KBM-7 (cell line): ENCODE measurements around the gene CLTRN.
"Not testable (repeated sequence)": the region's sequence is repeated elsewhere in the genome, so short reads cannot be mapped to it uniquely, and the experiment has no call there.

Experiments
- DNase-seq: peaks from one replicate; pipeline ENCODE4 v3.0.0-alpha.2; 2015
- in situ Hi-C: fragments of 300-500 bp; cut with MboI; formaldehyde crosslinking; loops from 2 replicates; pipeline ENCODE4 v1.14.3; 2020; ENCODE audit warnings: low sequenced_read_pairs, low pct_unique_long_range_greater_than_20kb, mixed read lengths

The CLTRN gene

GRCh38 chrX:15663439-15663838 lies 1.2 kb downstream of the CLTRN start:
- in situ Hi-C loops: no loop called here
- no peak for DNase-seq

GRCh38 chrX:15654804-15655203 lies 9.8 kb downstream of the CLTRN start:
- in situ Hi-C loops, DNase-seq: not testable (repeated sequence)

- no peak for DNase-seq
These were observed 10.6 kb downstream of the CLTRN start for GRCh38 chrX:15653961-15654360.

GRCh38 chrX:15647510-15647909 lies 17.1 kb downstream of the CLTRN start:
- DNase-seq, in situ Hi-C loops: not testable (repeated sequence)

More at GRCh38 chrX:15653961-15654360, 10.6 kb downstream of the CLTRN start:
- in situ Hi-C loops: no loop called here

DNA sequence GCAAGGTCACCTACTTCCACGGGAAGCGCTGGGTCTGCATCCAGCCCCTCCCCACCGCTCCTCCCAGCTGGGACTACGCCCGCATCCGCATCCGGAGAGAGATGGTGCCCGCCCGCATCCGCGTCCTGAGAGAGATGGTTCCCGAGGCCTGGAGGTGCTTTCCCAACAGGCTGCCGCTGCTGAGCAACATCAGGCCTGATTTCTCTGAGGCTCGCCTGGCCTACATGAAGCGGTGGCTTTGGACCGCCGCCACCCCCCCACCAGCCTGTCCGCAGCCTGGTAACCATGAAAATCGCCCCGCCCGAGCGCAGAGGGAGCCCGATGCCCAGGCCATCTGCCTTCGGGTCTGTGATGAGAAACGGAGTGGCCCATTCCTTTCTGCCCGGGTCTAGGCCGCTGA lies 18.1 kb downstream of the CLTRN start:
- no peak for DNase-seq
- in situ Hi-C loops: no loop called here

DNA sequence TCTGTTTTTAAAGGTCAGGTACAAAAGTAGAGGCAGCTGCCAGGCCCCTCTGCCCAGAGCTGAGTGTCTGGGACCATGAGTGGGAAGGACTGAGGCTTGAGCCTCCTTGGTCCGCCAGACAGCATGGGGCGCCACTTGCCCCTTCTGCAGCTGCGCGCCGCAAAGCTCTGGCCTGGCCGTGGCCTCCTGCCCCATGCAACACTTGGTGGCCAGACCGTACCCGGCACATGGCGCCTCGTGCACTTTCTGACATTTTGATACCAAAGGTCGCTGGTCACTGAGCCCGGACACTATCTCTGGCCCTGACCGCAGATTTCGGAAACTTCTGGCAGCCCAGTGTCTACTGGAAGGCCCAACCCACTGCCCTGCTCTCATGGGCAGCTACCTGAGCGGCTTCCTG lies 18.6 kb downstream of the CLTRN start:
- in situ Hi-C loops: no loop called here
- no peak for DNase-seq

DNA sequence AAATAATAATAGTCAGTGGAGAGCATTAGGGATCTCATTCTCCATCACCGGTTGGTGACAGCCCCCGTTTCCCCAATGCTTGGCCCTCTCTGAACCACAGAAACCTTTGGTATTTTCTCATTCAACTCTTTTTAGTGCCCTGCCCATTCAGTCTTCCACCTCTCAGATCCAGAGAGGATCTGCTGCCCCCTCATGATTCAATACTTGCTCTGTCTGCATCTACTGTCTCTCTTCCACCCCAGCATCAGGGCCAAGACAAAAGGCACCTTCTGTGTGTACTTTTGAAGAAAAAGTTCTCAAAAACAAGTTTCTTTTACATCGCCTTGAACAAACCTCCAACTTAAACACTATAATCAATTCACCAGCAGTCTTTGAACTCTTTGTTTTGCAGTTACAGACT lies 19.3 kb downstream of the CLTRN start:
- in situ Hi-C loops: no loop called here
- DNase-seq: no peak

- DNase-seq: peak; percentile 7
These were observed 20.1 kb downstream of the CLTRN start for GRCh38 chrX:15644560-15644872.

DNA sequence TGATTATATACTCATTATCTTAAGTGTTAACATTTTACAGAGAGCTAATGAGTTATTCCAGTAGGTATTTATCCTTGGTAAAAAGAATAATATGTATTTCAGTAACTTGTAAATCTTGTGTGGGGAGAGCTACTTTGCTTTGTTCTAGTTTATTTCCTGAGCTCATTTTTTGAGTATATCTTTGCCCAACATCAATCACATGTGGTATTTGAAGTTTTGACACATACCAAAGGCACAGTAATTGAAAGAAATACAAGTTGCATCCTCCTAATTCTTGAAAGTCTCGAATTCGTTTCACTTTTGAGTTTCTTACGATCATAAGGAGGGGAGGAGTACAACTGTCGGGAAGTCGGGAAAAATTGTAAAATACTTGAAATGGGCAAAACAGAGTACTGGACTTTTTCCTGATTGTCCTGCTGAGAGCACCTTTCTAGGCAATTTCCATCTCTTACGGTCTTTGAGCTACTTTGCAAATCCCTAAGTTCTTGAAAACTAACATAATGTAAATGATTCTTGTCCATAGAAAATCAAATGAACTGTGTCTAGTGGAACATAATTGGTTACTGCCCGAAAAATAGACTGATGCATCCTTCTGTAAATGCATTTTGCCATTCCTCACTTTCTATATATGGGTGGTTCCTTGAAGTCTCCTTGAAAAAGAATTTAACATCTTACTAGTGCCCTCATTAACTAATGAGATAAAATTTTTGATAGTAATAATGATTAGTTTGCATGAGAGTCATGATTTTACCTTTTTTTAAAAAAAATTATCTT lies 20.6 kb downstream of the CLTRN start:
- DNase-seq: no peak
- in situ Hi-C loops: no loop called here

More at GRCh38 chrX:15644560-15644872, 20.1 kb downstream of the CLTRN start:
- in situ Hi-C loops: no loop called here

DNA sequence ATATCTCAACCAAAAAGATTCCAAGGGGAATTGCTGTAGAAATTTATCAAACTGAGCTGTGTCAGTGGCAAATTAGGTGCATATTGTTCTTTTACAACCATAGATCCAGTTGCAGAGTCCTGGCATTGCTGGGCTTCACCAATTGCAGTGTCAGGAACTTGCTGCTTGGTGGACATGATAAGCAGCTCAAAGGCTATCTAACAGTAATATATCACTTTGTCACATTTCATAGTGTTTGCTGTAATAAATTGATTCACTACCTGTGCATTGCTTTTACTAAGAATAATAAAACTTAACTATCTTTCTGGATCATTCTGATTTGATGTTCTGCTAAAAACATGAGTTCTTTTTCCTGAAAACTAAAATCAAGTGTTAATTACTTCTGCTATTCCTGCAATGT lies 33.0 kb downstream of the CLTRN start:
- no peak for DNase-seq
- in situ Hi-C loops: no loop called here

DNA sequence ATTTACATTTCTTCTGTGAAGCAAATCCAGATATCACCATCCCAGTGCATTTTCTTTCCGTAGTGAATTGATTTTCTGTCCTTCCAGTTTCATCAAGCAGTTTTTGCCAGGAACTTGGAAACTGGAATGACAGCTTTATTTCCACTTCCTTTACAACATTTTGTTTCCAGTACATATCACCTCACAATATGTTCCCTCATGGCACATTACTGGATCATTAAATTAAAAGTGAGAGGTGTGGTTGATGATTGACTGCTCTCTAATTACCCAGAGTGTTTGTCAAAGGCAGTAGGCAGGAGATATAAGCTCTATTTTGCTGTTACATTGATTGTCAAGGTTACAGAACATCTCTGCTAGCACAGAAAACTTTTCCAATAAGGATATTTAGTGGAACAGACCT lies 41.6 kb downstream of the CLTRN start:
- DNase-seq: no peak
- in situ Hi-C loops: no loop called here

GRCh38 chrX:15619053-15619755 lies 45.4 kb downstream of the CLTRN start:
- DNase-seq: no peak
- in situ Hi-C loops: no loop called here

- DNase-seq: no peak
- in situ Hi-C loops: no loop called here
These were observed 47.5 kb downstream of the CLTRN start for GRCh38 chrX:15617111-15617510.

- in situ Hi-C loops: no loop called here
- DNase-seq: no peak
These were observed 48.1 kb downstream of the CLTRN start for GRCh38 chrX:15616531-15616930.

GRCh38 chrX:15607067-15607466 lies 57.5 kb downstream of the CLTRN start:
- in situ Hi-C loops: no loop called here
- no peak for DNase-seq

- DNase-seq: no peak
- in situ Hi-C loops: no loop called here
These were observed 58.5 kb downstream of the CLTRN start for GRCh38 chrX:15606136-15606535.

DNA sequence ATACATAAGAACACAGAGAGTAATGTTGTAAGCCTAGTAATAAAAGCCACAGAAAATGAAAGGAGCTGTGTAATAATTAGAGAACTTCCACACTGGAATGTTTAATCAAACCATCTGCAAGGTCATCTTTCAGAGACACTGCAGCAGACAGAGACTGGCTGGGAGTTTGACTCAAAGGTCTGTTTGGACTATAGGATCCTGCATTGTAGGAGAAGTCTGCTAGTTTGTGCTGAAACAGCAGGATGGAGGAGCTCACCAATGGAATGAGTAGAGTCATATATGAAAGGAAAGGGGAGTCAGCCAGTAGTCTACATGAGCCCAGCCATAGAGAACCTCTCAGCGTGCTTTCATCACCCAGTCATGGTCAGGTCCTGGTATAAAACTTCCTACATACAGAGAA lies 59.4 kb downstream of the CLTRN start:
- in situ Hi-C loops: no loop called here
- no peak for DNase-seq

DNA sequence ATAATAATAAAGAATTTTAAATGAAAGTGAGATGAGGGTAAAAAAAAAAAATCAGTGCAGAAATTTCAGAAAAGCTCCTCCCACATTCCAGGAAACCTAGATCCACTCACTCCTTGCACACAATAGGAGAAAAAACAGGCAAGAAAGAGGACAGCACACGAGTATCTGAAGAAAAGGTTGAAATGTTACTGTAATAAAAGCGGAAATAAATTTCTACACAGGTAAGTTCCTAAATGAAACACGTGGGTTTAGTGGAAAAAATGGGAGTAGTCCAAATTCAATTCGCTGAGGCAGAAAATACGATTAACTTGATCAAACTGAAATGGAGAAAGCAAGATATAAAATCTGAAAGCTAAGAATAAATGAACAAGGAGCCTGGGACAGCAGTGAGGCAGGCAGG lies 61.8 kb downstream of the CLTRN start:
- in situ Hi-C loops: no loop called here

DNA sequence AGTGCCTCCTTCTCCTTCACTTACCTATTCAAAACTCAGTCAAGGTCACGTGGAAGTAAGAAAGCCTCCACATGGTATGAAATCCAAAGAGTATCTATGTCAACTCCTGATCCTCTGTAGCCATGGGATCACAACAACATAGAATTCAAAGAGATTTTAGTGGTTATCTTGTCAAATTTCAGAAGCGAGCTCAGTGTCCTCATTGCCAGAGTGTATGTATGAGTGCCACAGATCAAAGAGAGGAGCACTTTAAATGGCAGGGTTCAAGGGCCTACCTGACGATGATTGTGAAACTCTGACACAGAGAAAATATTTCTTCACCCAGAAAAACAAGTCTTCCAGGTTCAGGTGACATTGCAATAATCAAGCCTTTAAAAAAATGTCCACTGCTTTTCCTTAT lies 62.7 kb downstream of the CLTRN start:
- no peak for DNase-seq
- in situ Hi-C loops: no loop called here

More for the DNA sequence above, 61.8 kb downstream of the CLTRN start:
- DNase-seq: no peak

- in situ Hi-C loops: no loop called here
- DNase-seq: no peak
These were observed 63.9 kb downstream of the CLTRN start, which contains the start of gene ACE2 for GRCh38 chrX:15600745-15601144. Gene ACE2 (minus strand): TSS chrX:15600960. CDS start chrX:15600911, 49 bp downstream.

GRCh38 chrX:15600049-15600448 lies 64.6 kb downstream of the CLTRN start:
- no peak for DNase-seq
- in situ Hi-C loops: no loop called here
